Nephron progenitor cell (in vitro differentiated cells): ENCODE data around the gene FRMD4A.

Source experiments
- DNase-seq: peaks from one replicate; pipeline ENCODE4 v3.0.0; 2021
- H3K27ac Mint-ChIP-seq: 2 replicates; pipeline ENCODE4 v1.8.0; 2021; ENCODE audit warnings: mild to moderate bottlenecking, moderate library complexity, mixed read lengths
- H3K27me3 Mint-ChIP-seq: 2 replicates; pipeline ENCODE4 v1.8.0; 2021; ENCODE audit warnings: mild to moderate bottlenecking, low read depth, mixed read lengths; ENCODE audit not compliant: poor library complexity
- H3K36me3 Mint-ChIP-seq: 2 replicates; pipeline ENCODE4 v1.8.0; 2021; ENCODE audit warnings: low read depth, mixed read lengths
- H3K4me1 Mint-ChIP-seq: 2 replicates; pipeline ENCODE4 v1.8.0; 2021; ENCODE audit warnings: mixed read lengths
- H3K4me3 Mint-ChIP-seq: 2 replicates; pipeline ENCODE4 v1.8.0; 2021; ENCODE audit warnings: mild to moderate bottlenecking, moderate library complexity, mixed read lengths
- H3K9me3 Mint-ChIP-seq: 2 replicates; pipeline ENCODE4 v1.8.0; 2021; ENCODE audit warnings: mild to moderate bottlenecking, moderate library complexity, mixed read lengths
- CTCF ChIP-seq: fragments of 200-600 bp; sonication (generic); IDR thresholded peaks from 2 replicates; pipeline ENCODE4 v1.5.0; 2021; ENCODE audit warnings: antibody characterized with exemption

Gene FRMD4A

GRCh38 chr10:13658264-13658663 is 672.5 kb downstream of the FRMD4A start:
- no peak for DNase-seq
- no peak overlapping the region for H3K4me3 Mint-ChIP-seq
- H3K4me1 Mint-ChIP-seq = peaks cover 34% of the 10 kb centered on the region
- H3K9me3 Mint-ChIP-seq = no peaks in the 10 kb centered on the region
- H3K27me3 Mint-ChIP-seq = peaks cover 4% of the 10 kb centered on the region
- no peak overlapping the region for H3K27ac Mint-ChIP-seq
- TF ChIP-seq CTCF = no peak
- peaks cover 72% of the 10 kb centered on the region for H3K36me3 Mint-ChIP-seq

- Mint-ChIP-seq H3K9me3 (no peaks in the 10 kb centered on the region), H3K27ac (no peak overlapping the region), H3K4me1 (peaks cover 28% of the 10 kb centered on the region), H3K36me3 (peaks cover 69% of the 10 kb centered on the region), H3K4me3 (no peak overlapping the region), H3K27me3 (peaks cover 4% of the 10 kb centered on the region)
- no peak for TF ChIP-seq CTCF
- DNase-seq = no peak
Measured at GRCh38 chr10:13657101-13657680, 673.5 kb downstream of the FRMD4A start.

- TF ChIP-seq CTCF = no peak
- Mint-ChIP-seq H3K4me3 (no peak overlapping the region), H3K27ac (no peak overlapping the region), H3K27me3 (peaks cover 4% of the 10 kb centered on the region), H3K36me3 (peaks cover 70% of the 10 kb centered on the region), H3K4me1 (peaks cover 25% of the 10 kb centered on the region), H3K9me3 (no peaks in the 10 kb centered on the region)
- no peak for DNase-seq
Measured at GRCh38 chr10:13656337-13657100, 674.2 kb downstream of the FRMD4A start.

GRCh38 chr10:13654846-13655245 is 675.9 kb downstream of the FRMD4A start:
- Mint-ChIP-seq H3K27ac (no peak overlapping the region), H3K4me3 (no peak overlapping the region), H3K4me1 (peaks cover 21% of the 10 kb centered on the region), H3K27me3 (no peaks in the 10 kb centered on the region), H3K36me3 (peaks cover 65% of the 10 kb centered on the region), H3K9me3 (no peaks in the 10 kb centered on the region)
- DNase-seq = no peak
- no peak for TF ChIP-seq CTCF

GRCh38 chr10:13654118-13654830 is 676.5 kb downstream of the FRMD4A start:
- no peaks in the 10 kb centered on the region for H3K27me3 Mint-ChIP-seq
- TF ChIP-seq CTCF = no peak
- peaks cover 18% of the 10 kb centered on the region for H3K4me1 Mint-ChIP-seq
- no peak for DNase-seq
- peaks cover 66% of the 10 kb centered on the region for H3K36me3 Mint-ChIP-seq
- H3K4me3 Mint-ChIP-seq = no peak overlapping the region
- H3K9me3 Mint-ChIP-seq = no peaks in the 10 kb centered on the region
- no peak overlapping the region for H3K27ac Mint-ChIP-seq
